ENCODE measurements around the gene CD74. TPM values are rescaled to one million over a fixed set of nuclear protein-coding genes. Genes with fewer than 3 reads are reported as not detected.
"Not testable (repeated sequence)": the region's sequence is repeated elsewhere in the genome, so short reads cannot be mapped to it uniquely, and the experiment has no call there.

Gene CD74
- total RNA-seq, 2 donors from 2014 or later = 425 to 612 TPM

- DNase-seq (ENCODE audit: low spot score); H3K27me3 ChIP-seq (replicated peaks; ENCODE audit: insufficient read depth); intact Hi-C loops (cut with DNase I); H3K36me3 ChIP-seq; H3K9me3 ChIP-seq; H3K4me1 ChIP-seq (replicated peaks); H3K4me3 ChIP-seq: not testable (repeated sequence)
- peak overlapping the region in 1 of 2 donors; percentile 70 for H3K27ac ChIP-seq
- WGBS = 92% methylated on average over 16 of the region's 16 CpGs
Observed at GRCh38 chr5:150413902-150414790, 1.4 kb upstream of the CD74 start.

- DNase-seq (ENCODE audit: low spot score) = no peak
- Histone ChIP-seq H3K4me1 (replicated peaks) (peaks cover 2% of the 10 kb centered on the region), H3K27ac (peak overlapping the region; percentile 65 to 70), H3K4me3 (peak overlapping the region; percentile 29 to 34), H3K36me3 (no peaks in the 10 kb centered on the region), H3K9me3 (no peaks in the 10 kb centered on the region), H3K27me3 (replicated peaks; ENCODE audit: insufficient read depth) (no peaks in the 10 kb centered on the region)
- intact Hi-C loops (cut with DNase I) = no loop called here
- 61% methylated on average over 12 of the region's 12 CpGs for WGBS
- TF ChIP-seq POLR2AphosphoS5 (IDR thresholded peaks at IDR 0.05) (no peak), POLR2A (IDR thresholded peaks at IDR 0.05) (no peak), CTCF (IDR thresholded peaks at IDR 0.05) (no peak)
Observed at GRCh38 chr5:150413176-150413901, 629 bp upstream of the CD74 start.

GRCh38 chr5:150411245-150411979 lies 1.3 kb downstream of the CD74 start:
- DNase-seq (ENCODE audit: low spot score) = no peak
- WGBS = 77% methylated on average over 5 of the region's 5 CpGs
- no peaks in the 10 kb centered on the region for H3K36me3 ChIP-seq
- intact Hi-C loops (cut with DNase I) = no loop called here
- peak overlapping the region; percentile 65 to 70 for H3K27ac ChIP-seq
- no peaks in the 10 kb centered on the region for H3K27me3 ChIP-seq (replicated peaks; ENCODE audit: insufficient read depth)
- H3K4me3 ChIP-seq = peak overlapping the region; percentile 29 to 34
- peaks cover 2% of the 10 kb centered on the region for H3K4me1 ChIP-seq (replicated peaks)
- TF ChIP-seq POLR2A (IDR thresholded peaks at IDR 0.05) (no peak), CTCF (IDR thresholded peaks at IDR 0.05) (no peak), POLR2AphosphoS5 (IDR thresholded peaks at IDR 0.05) (no peak)
- no peaks in the 10 kb centered on the region for H3K9me3 ChIP-seq

GRCh38 chr5:150410524-150411244 lies 2.0 kb downstream of the CD74 start:
- intact Hi-C loops (cut with DNase I) = no loop called here
- Histone ChIP-seq H3K4me1 (replicated peaks) (peaks cover 2% of the 10 kb centered on the region), H3K4me3 (peak overlapping the region in 1 of 2 donors; percentile 34), H3K36me3 (no peaks in the 10 kb centered on the region), H3K9me3 (no peaks in the 10 kb centered on the region), H3K27me3 (replicated peaks; ENCODE audit: insufficient read depth) (no peaks in the 10 kb centered on the region), H3K27ac (peak overlapping the region; percentile 65 to 70)
- 25% methylated on average over 4 of the region's 4 CpGs for WGBS
- TF ChIP-seq POLR2A (IDR thresholded peaks at IDR 0.05) (peak; percentile 35), CTCF (IDR thresholded peaks at IDR 0.05) (no peak), POLR2AphosphoS5 (IDR thresholded peaks at IDR 0.05) (peak; percentile 16)
- DNase-seq (ENCODE audit: low spot score) = peak; percentile 66

Measured in prostate gland (tissue), 2 donors.